Activated CD4-positive, alpha-beta T cell treated with anti-CD3 and anti-CD28 coated beads for 24 hours (primary cell): ENCODE measurements around the gene SMU1.
"Not testable (repeated sequence)": the region's sequence is repeated elsewhere in the genome, so short reads cannot be mapped to it uniquely, and the experiment has no call there.

Experiments
- DNase-seq, 2 donors: peaks; one replicate each; pipeline ENCODE4 v3.0.0-alpha.2; 2020; ENCODE audit warnings: low read depth in 2 of 2

Gene SMU1

DNA sequence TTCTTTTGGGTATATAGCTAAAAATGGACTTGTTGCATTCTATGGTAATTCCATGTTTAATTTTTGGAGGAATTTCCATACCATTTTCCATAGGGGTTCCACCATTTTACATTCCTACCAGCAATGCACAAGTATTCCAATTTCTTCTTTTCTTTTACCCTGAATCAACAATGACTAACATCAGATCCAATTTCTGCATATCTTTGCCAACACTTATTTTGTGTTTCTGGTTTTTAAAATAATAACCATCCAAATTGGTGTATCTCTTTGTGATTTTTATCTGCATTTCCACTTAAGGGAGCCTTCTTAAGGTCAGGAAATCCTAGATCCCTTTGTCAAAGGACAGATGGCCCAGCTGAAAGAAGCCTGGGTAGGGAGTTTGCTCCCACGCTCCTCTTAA lies 29.5 kb upstream of the SMU1 start:
- no peak for DNase-seq

DNA sequence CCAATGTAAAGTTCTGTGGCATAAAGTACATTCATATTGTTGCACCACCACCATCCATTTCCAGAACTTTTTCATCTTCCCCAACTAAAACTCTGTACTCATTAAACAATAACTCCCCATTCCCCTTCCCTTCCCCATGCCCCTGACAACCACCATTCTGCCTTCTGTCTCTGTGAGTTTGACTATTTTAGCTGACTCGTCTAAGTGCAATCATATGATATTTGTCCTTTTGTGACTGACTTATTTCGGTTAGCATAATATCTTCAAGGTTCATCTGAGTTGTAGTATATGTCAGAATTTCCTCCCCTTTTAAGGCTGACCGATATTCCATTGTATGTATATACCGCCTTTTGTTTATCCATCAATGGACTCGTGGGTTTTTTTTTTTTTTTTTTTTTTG lies 29.0 kb upstream of the SMU1 start:
- no peak for DNase-seq

DNA sequence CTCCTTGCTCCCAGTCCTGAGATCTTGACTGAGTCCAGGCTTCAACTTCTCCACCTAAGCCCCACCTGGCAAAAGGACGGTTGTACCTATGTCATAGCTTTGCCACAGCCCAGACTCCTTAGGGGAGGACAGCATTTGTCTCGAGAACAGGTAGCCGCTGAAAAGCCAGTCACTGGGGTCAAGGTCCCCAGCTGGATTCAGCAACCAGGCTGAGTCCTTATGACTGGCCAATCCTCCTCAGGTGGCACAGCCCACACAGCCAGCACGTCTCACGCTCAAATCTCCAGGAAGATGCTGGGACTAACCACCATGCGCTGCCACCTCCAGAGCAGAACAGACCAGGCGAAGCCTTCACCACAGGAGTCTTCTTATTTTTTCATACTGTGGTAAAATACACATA lies 27.9 kb upstream of the SMU1 start:
- no peak for DNase-seq

GRCh38 chr9:33103501-33104281 lies 27.2 kb upstream of the SMU1 start:
- no peak for DNase-seq

DNA sequence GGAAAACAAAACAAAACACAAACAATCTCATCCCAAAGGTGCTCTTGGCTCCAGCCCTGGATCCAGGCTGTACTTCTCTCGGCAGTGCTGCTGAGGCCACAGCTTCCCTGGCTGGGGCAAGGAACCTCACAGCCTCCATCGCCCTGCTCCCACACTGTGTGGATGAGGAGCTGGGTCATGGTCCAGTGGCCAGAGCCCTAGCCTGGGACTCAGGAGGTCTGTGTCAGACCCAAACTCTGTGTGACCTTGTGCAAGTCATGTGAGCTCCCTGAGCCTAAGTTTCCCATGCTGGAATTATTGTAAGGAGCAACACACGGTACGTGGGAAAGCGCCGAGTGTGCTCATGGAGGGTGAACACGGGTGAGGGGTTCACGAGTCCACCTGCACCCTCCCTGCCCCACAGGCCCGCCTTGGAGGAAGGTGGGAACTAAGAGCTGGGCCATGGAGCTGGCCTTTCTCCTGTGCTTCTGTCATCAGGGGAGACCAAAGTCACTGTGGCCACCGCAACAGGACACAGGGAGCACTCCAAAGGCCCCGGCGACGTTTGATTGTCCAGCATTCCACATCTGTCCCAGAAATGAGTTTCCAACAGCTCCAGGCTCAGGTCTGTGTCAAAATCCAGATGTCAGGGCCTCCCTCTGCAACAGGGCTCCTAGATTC lies 26.2 kb upstream of the SMU1 start:
- DNase-seq: no peak

DNA sequence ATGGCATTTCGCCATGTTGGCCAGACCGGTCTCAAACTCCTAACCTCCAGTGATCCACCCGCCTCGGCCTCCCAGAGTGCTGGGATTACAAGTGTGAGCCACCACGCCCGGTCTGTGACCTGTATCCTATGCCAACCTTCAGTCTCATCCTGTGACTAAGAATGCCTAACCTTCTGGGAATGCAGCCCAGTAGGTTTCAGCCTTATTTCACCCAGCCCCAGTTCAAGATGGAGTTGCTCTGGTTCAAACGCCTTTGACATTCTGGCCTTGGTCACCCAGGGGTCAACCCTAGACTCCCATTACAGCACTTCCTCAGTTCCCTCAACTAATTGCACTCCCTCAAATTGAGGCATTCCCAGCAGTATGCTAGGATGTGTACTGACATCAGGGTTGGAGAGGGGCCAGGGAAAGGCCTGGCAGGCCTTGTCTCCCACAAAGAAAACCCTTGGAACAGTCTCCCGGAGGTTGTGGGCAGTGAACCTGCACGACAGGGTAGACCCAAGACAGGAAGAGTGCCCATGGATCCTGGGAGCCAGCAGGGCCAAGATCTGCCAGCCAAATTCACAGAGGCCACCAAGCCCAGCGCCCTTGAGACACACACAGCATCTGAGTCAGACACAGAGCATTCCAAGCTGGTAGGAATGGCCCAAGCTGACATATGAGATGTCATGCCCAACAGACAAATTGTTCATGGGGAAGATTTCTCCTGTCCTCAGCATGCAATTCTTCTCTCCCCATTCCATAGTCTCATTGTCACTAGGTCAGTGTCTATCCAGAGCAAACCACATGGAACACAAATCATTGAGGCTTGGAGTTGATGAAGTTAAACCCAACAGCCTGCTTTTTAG lies 24.9 kb upstream of the SMU1 start:
- no peak for DNase-seq

DNA sequence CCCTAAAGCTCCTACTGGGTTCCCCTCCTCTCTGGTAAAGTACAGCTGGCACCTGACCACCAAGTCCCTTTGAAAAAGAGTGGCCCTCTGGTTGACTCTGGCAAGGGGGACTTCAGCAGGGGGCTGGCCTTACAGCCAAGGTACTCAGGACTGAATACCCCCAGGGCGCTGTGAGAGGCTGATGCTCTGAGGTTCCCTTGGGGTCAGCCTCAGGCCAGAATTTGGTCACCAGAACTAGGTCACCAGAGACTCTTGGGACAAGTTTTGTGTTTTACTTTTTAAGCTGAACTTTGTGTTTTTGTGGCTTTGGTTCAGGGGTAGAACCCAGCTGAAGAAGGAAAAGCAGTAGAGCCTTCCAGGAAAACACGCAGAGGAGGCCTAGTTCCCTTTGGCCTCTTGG lies 23.3 kb upstream of the SMU1 start:
- DNase-seq: no peak

GRCh38 chr9:33097192-33097591 lies 20.7 kb upstream of the SMU1 start:
- DNase-seq: no peak

GRCh38 chr9:33092634-33093033 lies 16.2 kb upstream of the SMU1 start:
- no peak for DNase-seq

DNA sequence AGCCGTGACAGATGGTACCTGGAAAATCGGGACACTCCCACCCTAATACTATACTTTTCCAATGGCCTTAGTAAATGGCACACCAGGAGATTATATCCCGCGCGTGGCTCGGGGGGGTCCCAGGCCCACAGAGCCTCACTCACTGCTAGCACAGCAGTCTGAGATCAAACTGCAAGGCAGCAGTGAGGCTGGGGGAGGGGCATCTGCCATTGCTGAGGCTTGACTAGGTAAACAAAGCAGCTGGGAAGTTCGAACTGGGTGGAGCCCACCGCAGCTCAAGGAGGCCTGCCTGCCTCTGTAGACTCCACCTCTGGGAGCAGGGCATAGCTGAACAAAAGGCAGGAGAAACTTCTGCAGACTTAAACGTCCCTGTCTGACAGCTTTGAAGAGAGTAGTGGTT lies 9.2 kb upstream of the SMU1 start:
- not testable (repeated sequence) for DNase-seq

DNA sequence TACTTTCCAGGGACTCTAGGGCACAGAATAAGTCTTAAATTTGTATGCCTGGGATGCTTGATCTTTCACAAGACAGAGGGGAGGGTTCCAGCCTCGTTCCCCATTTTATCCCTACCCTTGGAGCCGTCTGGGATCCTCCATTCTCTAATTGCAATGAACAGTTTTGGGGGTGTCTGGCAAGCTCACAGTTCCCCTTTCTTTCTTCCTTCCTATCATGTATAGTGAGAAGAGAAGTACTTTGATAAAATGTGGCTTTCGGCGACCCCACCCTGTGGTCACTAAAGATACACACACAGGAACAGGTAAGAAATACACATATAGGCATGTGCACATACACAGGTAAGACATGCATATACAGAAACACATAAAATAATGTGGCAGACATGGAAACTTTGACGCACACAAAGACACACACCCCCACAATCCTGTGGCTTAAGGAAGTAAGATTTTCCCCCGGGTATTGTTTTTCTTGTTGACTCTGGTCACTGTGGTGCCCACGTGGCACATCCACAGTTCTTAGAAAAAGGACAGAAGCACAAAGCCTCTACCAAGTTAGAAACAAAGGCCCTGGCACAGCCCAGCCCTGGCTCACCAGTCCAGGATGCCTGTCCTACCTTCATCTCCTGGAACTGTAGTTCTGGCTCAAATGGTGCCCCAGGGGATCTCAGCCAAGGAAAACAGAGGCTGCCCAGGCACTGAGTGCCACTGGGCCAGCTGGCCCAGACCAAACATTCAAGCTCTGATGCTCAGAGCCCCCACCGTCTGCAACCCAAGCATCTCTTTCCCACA lies 6.3 kb upstream of the SMU1 start:
- DNase-seq: no peak

- no peak for DNase-seq
Observed at GRCh38 chr9:33082128-33082527, 5.7 kb upstream of the SMU1 start.

DNA sequence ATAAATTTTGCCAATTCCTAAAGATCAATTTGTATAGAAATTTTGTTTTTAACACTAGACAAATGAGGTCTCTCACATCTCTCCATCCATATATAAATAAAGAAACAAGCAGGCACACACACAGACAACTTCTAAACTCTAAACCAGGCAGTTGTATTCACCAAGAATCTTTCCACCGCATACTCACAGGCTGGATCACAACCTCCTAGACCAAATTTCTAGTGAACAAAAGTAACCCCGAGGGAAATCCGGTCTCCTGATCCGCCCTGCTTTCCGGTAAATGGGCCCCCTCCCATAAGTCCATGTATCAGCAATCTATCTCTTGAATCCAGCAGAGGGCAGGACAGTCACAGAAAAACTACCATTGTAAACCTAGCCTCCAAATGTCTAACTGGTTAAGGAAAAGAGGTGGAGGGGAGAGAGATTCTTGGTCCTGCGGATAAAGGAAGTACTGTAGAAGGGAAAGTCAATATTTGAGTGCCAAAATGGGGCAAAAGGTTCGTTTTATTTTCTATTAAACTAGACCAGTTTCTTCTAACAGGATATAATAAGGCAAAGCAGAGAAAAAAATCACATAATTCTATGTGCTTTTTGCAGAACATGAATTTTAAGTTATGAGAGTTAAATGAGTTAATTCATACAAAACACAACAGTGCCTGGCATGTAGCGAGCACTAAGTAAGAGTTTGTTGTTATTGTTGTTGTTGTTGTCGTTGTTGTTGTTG lies 4.8 kb upstream of the SMU1 start:
- peak; percentile 21 to 48 for DNase-seq

DNA sequence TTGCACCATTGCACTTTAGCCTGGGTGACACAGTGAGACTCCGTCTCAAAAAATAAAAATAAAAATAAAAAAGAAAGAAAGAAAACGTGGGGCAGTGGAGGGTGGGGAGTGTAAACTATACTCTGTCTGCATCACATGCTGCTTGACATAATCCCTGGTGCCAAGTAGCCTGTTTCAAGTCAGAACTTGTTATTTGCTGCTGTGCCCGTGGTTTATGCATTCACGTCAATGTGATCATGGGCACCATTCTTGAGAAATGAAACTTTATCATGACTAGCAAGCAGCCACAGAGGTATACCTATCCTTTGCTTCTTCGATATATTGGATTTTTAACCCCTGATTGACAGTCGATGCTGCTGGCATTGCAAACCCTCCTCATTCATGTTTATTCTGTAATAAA lies 4.1 kb upstream of the SMU1 start:
- DNase-seq: no peak

DNA sequence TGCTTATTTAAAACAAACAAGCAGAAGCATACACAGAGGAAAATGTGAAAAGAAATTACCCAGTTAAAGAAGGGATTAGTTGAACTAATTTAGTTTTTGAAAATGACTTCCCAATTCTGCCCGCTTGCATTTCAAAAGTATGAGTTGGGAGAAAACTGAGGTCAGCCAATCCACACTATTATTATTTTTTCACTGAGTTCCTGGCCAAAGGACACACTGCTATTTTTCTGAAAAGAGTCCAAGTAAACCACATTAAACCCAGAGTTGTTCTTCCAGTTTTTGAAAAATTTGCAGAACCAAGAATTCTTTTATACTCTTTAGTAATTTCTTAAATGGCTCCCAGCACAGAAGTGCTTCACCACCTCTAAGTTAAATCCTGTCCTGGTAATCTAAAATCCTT lies 7.5 kb downstream of the SMU1 start:
- DNase-seq: no peak

GRCh38 chr9:33065157-33066076 lies 11.1 kb downstream of the SMU1 start:
- no peak for DNase-seq

GRCh38 chr9:33051144-33051543 lies 25.3 kb downstream of the SMU1 start:
- DNase-seq: no peak

GRCh38 chr9:33049680-33050361 lies 26.7 kb downstream of the SMU1 start:
- no peak for DNase-seq

- no peak for DNase-seq
Observed at GRCh38 chr9:33048054-33048465, 28.4 kb downstream of the SMU1 start.
